MM.1S (cell line): Measurements from ENCODE around the gene DNAH7.

ENCODE experiments used
- DNase-seq: peaks from one replicate; pipeline ENCODE4 v3.0.0-alpha.2; 2015
- H2AFZ ChIP-seq: fragments of 300-600 bp; sonication (generic); 2 replicates; pipeline ENCODE4 v1.6.0; 2016; ENCODE audit warnings: antibody characterized with exemption, low read length
- H3F3A ChIP-seq: fragments of 300-600 bp; sonication (generic); 2 replicates; pipeline ENCODE4 v1.6.1; 2016; ENCODE audit warnings: mild to moderate bottlenecking, antibody characterized with exemption, low read length, moderate library complexity, mixed read lengths; ENCODE audit not compliant: insufficient read depth
- H3K27ac ChIP-seq: fragments of 300-600 bp; sonication (generic); 2 replicates; pipeline ENCODE4 v1.5.1; 2016; ENCODE audit warnings: mild to moderate bottlenecking, low read length
- H3K27me3 ChIP-seq: fragments of 300-600 bp; sonication (generic); replicated peaks from 2 replicates; pipeline ENCODE4 v1.6.0; 2016; ENCODE audit warnings: low read length; ENCODE audit not compliant: insufficient read depth
- H3K36me3 ChIP-seq: fragments of 300-600 bp; sonication (generic); replicated peaks from 2 replicates; pipeline ENCODE4 v1.6.1; 2016; ENCODE audit warnings: mild to moderate bottlenecking, low read length, mixed read lengths; ENCODE audit not compliant: insufficient read depth
- H3K4me1 ChIP-seq: fragments of 300-600 bp; sonication (generic); 2 replicates; pipeline ENCODE4 v1.6.1; 2016; ENCODE audit warnings: low read length, mixed read lengths
- H3K4me2 ChIP-seq: fragments of 300-600 bp; sonication (generic); 2 replicates; pipeline ENCODE4 v1.6.0; 2016; ENCODE audit warnings: low read depth, low read length
- H3K4me3 ChIP-seq: fragments of 300-600 bp; sonication (generic); 2 replicates; pipeline ENCODE4 v1.5.1; 2016; ENCODE audit warnings: low read length, mixed read lengths
- H3K79me2 ChIP-seq: fragments of 300-600 bp; sonication (generic); 2 replicates; pipeline ENCODE4 v1.6.1; 2016; ENCODE audit warnings: mixed run types, low read length, mixed read lengths
- H3K9ac ChIP-seq: fragments of 300-600 bp; sonication (generic); 2 replicates; pipeline ENCODE4 v1.6.1; 2016; ENCODE audit warnings: low read length, mixed read lengths
- H3K9me2 ChIP-seq: fragments of 300-600 bp; sonication (generic); replicated peaks from 2 replicates; pipeline ENCODE4 v1.6.1; 2016; ENCODE audit warnings: mild to moderate bottlenecking, low read length, mixed read lengths; ENCODE audit not compliant: insufficient read depth
- H3K9me3 ChIP-seq: fragments of 300-600 bp; sonication (generic); replicated peaks from 2 replicates; pipeline ENCODE4 v1.6.1; 2016; ENCODE audit warnings: mild to moderate bottlenecking, low read length, mixed read lengths; ENCODE audit not compliant: insufficient read depth
- H4K20me1 ChIP-seq: fragments of 300-600 bp; sonication (generic); 2 replicates; pipeline ENCODE4 v1.6.1; 2016; ENCODE audit warnings: mild to moderate bottlenecking, low read length, moderate library complexity, mixed read lengths; ENCODE audit not compliant: insufficient read depth
- CTCF ChIP-seq: fragments of 300-600 bp; sonication (generic); IDR thresholded peaks from 2 replicates; pipeline ENCODE4 v1.5.1; 2016; ENCODE audit warnings: antibody characterized with exemption, low read length, mixed read lengths
- EZH2 ChIP-seq: fragments of 300-600 bp; sonication (generic); optimal IDR thresholded peaks from 2 replicates; pipeline ENCODE3; 2017; ENCODE audit warnings: low read depth, mild to moderate bottlenecking, antibody characterized with exemption, low read length, mixed read lengths
- EZH2phosphoT487 ChIP-seq: fragments of 300-600 bp; sonication (generic); IDR thresholded peaks from 2 replicates; pipeline ENCODE4 v1.6.1; 2018; ENCODE audit warnings: antibody characterized with exemption, low read length

Gene DNAH7

GRCh38 chr2:195795879-195796278 is 272.8 kb downstream of the DNAH7 start:
- no peak overlapping the region for H3K4me3 ChIP-seq
- no peak for TF ChIP-seq CTCF
- no peak for TF ChIP-seq EZH2
- TF ChIP-seq EZH2phosphoT487, result no peak
- DNase-seq, result no peak
- H3F3A ChIP-seq, result no peaks in the 10 kb centered on the region
- no peaks in the 10 kb centered on the region for H3K36me3 ChIP-seq
- no peak overlapping the region for H3K4me2 ChIP-seq
- H2AFZ ChIP-seq, result no peak overlapping the region
- no peaks in the 10 kb centered on the region for H3K27me3 ChIP-seq
- no peak overlapping the region for H3K9ac ChIP-seq
- no peaks in the 10 kb centered on the region for H4K20me1 ChIP-seq
- no peak overlapping the region for H3K27ac ChIP-seq
- H3K4me1 ChIP-seq, result no peaks in the 10 kb centered on the region
- H3K9me3 ChIP-seq, result no peaks in the 10 kb centered on the region
- H3K79me2 ChIP-seq, result no peaks in the 10 kb centered on the region
- H3K9me2 ChIP-seq, result no peaks in the 10 kb centered on the region

GRCh38 chr2:195793881-195794280 is 274.8 kb downstream of the DNAH7 start:
- H3K4me2 ChIP-seq, result no peak overlapping the region
- H2AFZ ChIP-seq, result no peak overlapping the region
- H3K4me3 ChIP-seq, result no peak overlapping the region
- H3K36me3 ChIP-seq, result no peaks in the 10 kb centered on the region
- H3F3A ChIP-seq, result no peaks in the 10 kb centered on the region
- H3K9me2 ChIP-seq, result no peaks in the 10 kb centered on the region
- H3K27ac ChIP-seq, result no peak overlapping the region
- DNase-seq, result no peak
- no peaks in the 10 kb centered on the region for H3K79me2 ChIP-seq
- no peaks in the 10 kb centered on the region for H3K9me3 ChIP-seq
- no peaks in the 10 kb centered on the region for H3K4me1 ChIP-seq
- no peak overlapping the region for H3K9ac ChIP-seq
- H4K20me1 ChIP-seq, result no peaks in the 10 kb centered on the region
- no peak for TF ChIP-seq EZH2phosphoT487
- TF ChIP-seq CTCF, result no peak
- no peaks in the 10 kb centered on the region for H3K27me3 ChIP-seq

- no peaks in the 10 kb centered on the region for H3K36me3 ChIP-seq
- TF ChIP-seq CTCF (no peak), EZH2 (no peak), EZH2phosphoT487 (no peak)
These were observed 286.5 kb downstream of the DNAH7 start for GRCh38 chr2:195782156-195782555.

GRCh38 chr2:195779491-195779890 is 289.1 kb downstream of the DNAH7 start:
- Histone ChIP-seq H3F3A (no peaks in the 10 kb centered on the region), H3K4me2 (no peak overlapping the region), H3K4me3 (no peak overlapping the region), H3K27ac (no peak overlapping the region), H3K36me3 (no peaks in the 10 kb centered on the region), H2AFZ (no peak overlapping the region), H3K4me1 (no peaks in the 10 kb centered on the region), H3K9ac (no peak overlapping the region), H3K9me3 (no peaks in the 10 kb centered on the region), H3K79me2 (no peaks in the 10 kb centered on the region), H4K20me1 (no peaks in the 10 kb centered on the region), H3K9me2 (no peaks in the 10 kb centered on the region), H3K27me3 (no peaks in the 10 kb centered on the region)
- TF ChIP-seq CTCF, result no peak
- TF ChIP-seq EZH2phosphoT487, result no peak
- no peak for TF ChIP-seq EZH2
- no peak for DNase-seq

More at GRCh38 chr2:195782156-195782555, 286.5 kb downstream of the DNAH7 start:
- no peak for DNase-seq
- H3K4me3 ChIP-seq, result no peak overlapping the region
- no peaks in the 10 kb centered on the region for H3F3A ChIP-seq
- no peak overlapping the region for H3K9ac ChIP-seq
- no peak overlapping the region for H2AFZ ChIP-seq
- H3K27me3 ChIP-seq, result no peaks in the 10 kb centered on the region
- no peaks in the 10 kb centered on the region for H3K4me1 ChIP-seq
- no peak overlapping the region for H3K27ac ChIP-seq
- no peaks in the 10 kb centered on the region for H3K9me3 ChIP-seq
- H4K20me1 ChIP-seq, result no peaks in the 10 kb centered on the region
- no peak overlapping the region for H3K4me2 ChIP-seq
- H3K9me2 ChIP-seq, result no peaks in the 10 kb centered on the region
- H3K79me2 ChIP-seq, result no peaks in the 10 kb centered on the region
